ENCODE data around the gene MYRFL. TPM values are rescaled to one million over a fixed set of nuclear protein-coding genes. Genes with fewer than 3 reads are reported as not detected.

Gene MYRFL
- total RNA-seq, 2 experiments from 2014 or later = not detected

DNA sequence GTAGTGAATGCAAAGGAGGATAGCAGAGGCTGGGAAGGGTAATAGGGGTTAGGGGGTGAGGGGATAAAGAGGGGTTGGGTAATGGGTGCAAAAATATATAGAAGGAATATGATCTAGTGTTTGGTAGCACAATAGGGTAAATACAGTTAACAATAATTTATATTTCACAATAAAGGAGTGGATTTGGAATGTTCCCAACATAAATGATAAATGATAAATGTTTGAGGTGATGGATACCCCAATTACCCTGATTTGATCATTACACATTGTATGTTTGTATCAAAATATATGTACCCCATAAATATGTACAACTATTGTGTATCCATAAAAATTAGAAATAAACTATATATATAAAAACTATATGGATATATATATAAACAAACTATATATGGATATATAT, 999 bp upstream of the MYRFL start:
- intact Hi-C loops (cut with micrococcal nuclease) = no loop called here
- DNase-seq (no peak), ATAC-seq (no peak)
- CTCF ChIA-PET = no interaction called here
- POLR2A ChIA-PET = no interaction called here
- H3K27ac Mint-ChIP-seq = no peak overlapping the region
- TF ChIP-seq, protein P1, sequence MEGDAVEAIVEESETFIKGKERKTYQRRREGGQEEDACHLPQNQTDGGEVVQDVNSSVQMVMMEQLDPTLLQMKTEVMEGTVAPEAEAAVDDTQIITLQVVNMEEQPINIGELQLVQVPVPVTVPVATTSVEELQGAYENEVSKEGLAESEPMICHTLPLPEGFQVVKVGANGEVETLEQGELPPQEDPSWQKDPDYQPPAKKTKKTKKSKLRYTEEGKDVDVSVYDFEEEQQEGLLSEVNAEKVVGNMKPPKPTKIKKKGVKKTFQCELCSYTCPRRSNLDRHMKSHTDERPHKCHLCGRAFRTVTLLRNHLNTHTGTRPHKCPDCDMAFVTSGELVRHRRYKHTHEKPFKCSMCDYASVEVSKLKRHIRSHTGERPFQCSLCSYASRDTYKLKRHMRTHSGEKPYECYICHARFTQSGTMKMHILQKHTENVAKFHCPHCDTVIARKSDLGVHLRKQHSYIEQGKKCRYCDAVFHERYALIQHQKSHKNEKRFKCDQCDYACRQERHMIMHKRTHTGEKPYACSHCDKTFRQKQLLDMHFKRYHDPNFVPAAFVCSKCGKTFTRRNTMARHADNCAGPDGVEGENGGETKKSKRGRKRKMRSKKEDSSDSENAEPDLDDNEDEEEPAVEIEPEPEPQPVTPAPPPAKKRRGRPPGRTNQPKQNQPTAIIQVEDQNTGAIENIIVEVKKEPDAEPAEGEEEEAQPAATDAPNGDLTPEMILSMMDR (IDR thresholded peaks at IDR 0.05) = no peak
- no peaks in the 10 kb centered on the region for H3K36me3 Mint-ChIP-seq (ENCODE audit: low read depth)
- H3K4me1 Mint-ChIP-seq (ENCODE audit: low read depth) = no peaks in the 10 kb centered on the region
- peaks cover 8% of the 10 kb centered on the region for H3K27me3 Mint-ChIP-seq
- no peaks in the 10 kb centered on the region for H3K9me3 Mint-ChIP-seq
- H3K4me3 Mint-ChIP-seq = no peak overlapping the region

DNA sequence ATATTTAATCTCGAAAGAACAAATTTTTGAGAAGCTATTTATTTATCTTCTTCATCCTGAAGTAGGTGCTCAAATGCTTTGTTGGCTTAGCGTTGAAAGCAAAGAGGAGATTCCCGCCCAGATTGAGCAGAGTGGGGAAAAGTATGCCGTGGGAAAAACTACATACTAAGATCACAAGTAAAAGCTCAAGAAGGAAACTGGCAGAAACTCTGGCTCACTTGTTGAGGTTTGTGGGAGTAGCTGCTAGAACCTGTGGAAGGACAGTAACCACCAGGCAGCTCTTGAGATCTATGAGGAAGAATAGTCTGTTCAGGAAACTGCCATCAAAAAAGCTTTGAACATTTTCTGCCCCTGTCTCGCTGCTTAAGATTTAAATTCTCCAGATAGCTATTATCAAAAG, 3.9 kb downstream of the MYRFL start:
- TF ChIP-seq, protein P1 (IDR thresholded peaks at IDR 0.05) = no peak
- peaks cover 26% of the 10 kb centered on the region for H3K27me3 Mint-ChIP-seq
- POLR2A ChIA-PET = no interaction called here
- H3K36me3 Mint-ChIP-seq (ENCODE audit: low read depth) = no peaks in the 10 kb centered on the region
- H3K9me3 Mint-ChIP-seq = no peaks in the 10 kb centered on the region
- DNase-seq (no peak), ATAC-seq (no peak)
- intact Hi-C loops (cut with micrococcal nuclease) = no loop called here
- no peaks in the 10 kb centered on the region for H3K4me1 Mint-ChIP-seq (ENCODE audit: low read depth)
- CTCF ChIA-PET = interaction anchor here (0.9 to 1.3 kb wide), 2 partner anchors 11 to 72 kb away, joined by 4 read pairs; no protein-coding TSS in a partner anchor
- H3K4me3 Mint-ChIP-seq = no peak overlapping the region
- no peak overlapping the region for H3K27ac Mint-ChIP-seq

DNA sequence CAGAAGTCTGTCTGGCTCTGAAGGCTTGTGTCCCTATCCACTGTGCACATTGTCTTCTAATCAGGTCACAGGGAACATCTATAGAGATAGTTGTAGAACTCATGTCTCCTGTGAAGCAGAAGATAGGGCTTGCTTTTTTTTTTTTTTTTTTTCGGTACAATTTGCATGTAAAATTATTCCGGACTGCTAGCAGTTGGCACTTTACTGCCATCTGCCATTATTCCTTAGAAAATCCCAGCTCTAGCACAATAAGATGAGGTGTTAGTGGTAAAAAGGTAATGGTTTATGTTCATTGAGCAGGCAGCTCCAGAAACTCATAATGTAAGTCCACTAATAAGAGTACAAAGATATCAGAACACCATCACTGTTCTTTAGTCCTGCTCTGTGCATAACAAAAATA, 8.7 kb downstream of the MYRFL start:
- Mint-ChIP-seq H3K4me1 (ENCODE audit: low read depth) (no peaks in the 10 kb centered on the region), H3K27ac (no peak overlapping the region), H3K27me3 (peaks cover 21% of the 10 kb centered on the region), H3K36me3 (ENCODE audit: low read depth) (no peaks in the 10 kb centered on the region), H3K9me3 (no peaks in the 10 kb centered on the region), H3K4me3 (no peak overlapping the region)
- ATAC-seq = no peak
- TF ChIP-seq, protein P1 (IDR thresholded peaks at IDR 0.05) = no peak
- no peak for DNase-seq
- intact Hi-C loops (cut with micrococcal nuclease) = no loop called here
- POLR2A ChIA-PET = no interaction called here
- CTCF ChIA-PET = no interaction called here

DNA sequence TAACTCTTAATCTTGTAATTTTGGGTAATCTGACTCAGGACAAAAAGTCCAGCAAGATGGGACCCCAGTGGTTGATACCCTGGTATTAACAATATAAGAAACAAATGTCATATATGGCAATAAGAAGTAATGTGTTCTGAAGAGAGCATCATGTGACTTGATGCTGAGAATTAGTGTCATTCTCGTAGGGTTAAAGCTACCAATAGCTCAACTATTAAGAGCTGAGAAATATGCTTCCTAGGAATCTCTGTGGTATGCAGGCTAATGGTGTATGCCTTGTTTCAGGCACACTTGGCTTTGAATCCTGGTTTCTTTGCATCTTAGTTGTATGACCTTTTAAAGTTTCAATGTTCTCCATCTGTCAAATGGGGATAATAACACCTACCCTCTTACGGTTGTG, 9.1 kb downstream of the MYRFL start:
- ATAC-seq (no peak), DNase-seq (no peak)
- no peaks in the 10 kb centered on the region for H3K9me3 Mint-ChIP-seq
- H3K36me3 Mint-ChIP-seq (ENCODE audit: low read depth) = no peaks in the 10 kb centered on the region
- POLR2A ChIA-PET = no interaction called here
- CTCF ChIA-PET = no interaction called here
- intact Hi-C loops (cut with micrococcal nuclease) = no loop called here
- TF ChIP-seq, protein P1 (IDR thresholded peaks at IDR 0.05) = no peak
- no peaks in the 10 kb centered on the region for H3K4me1 Mint-ChIP-seq (ENCODE audit: low read depth)
- no peak overlapping the region for H3K4me3 Mint-ChIP-seq
- no peak overlapping the region for H3K27ac Mint-ChIP-seq
- H3K27me3 Mint-ChIP-seq = peaks cover 19% of the 10 kb centered on the region

DNA sequence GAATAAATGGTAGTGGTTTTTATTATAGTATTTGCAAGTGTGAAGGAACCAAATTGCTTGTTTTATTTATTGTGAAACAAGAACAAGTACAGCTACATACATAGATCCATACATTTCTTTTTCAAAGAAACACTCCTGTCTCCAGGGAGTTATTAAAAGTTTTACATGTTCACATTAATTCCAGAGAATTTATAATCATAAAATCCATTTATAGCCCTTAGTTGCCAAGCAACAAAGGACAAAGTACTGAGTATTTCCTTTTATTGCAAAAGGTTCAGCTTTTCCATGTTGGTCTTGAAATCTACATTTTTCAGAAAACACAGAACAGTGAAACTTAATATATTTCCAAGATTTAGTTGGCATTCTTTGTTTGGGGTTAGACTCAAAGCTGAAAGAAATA, 9.5 kb downstream of the MYRFL start:
- CTCF ChIA-PET = no interaction called here
- H3K36me3 Mint-ChIP-seq (ENCODE audit: low read depth) = no peaks in the 10 kb centered on the region
- intact Hi-C loops (cut with micrococcal nuclease) = no loop called here
- ATAC-seq (no peak), DNase-seq (no peak)
- H3K27ac Mint-ChIP-seq = no peak overlapping the region
- peaks cover 15% of the 10 kb centered on the region for H3K27me3 Mint-ChIP-seq
- TF ChIP-seq, protein P1 (IDR thresholded peaks at IDR 0.05) = no peak
- POLR2A ChIA-PET = no interaction called here
- H3K4me1 Mint-ChIP-seq (ENCODE audit: low read depth) = no peaks in the 10 kb centered on the region
- H3K9me3 Mint-ChIP-seq = no peaks in the 10 kb centered on the region
- no peak overlapping the region for H3K4me3 Mint-ChIP-seq
